SJSA1 (cell line): ENCODE data around the gene ZNF431. TPM values are rescaled to one million over a fixed set of nuclear protein-coding genes. Genes with fewer than 3 reads are reported as not detected.

Source experiments
- DNase-seq, 2 experiments: peaks; one replicate each; pipeline ENCODE4 v3.0.0-alpha.2; 2015 to 2020; ENCODE audit warnings: low spot score in 2 of 2, low read depth in 1 of 2
- H3K27ac ChIP-seq: fragments of 250-450 bp; sonication (Bioruptor Pico); 2 replicates; pipeline ENCODE4 v1.5.1; 2020; ENCODE audit warnings: mild to moderate bottlenecking, moderate library complexity
- H3K27me3 ChIP-seq: fragments of 250-450 bp; sonication (Bioruptor Pico); replicated peaks from 2 replicates; pipeline ENCODE4 v1.5.1; 2020; ENCODE audit warnings: mild to moderate bottlenecking, moderate library complexity
- H3K36me3 ChIP-seq: fragments of 250-450 bp; sonication (Bioruptor Pico); 2 replicates; pipeline ENCODE4 v1.5.1; 2020; ENCODE audit warnings: mild to moderate bottlenecking
- H3K4me1 ChIP-seq: fragments of 250-450 bp; sonication (Bioruptor Pico); replicated peaks from 2 replicates; pipeline ENCODE4 v1.6.1; 2021; ENCODE audit warnings: mild to moderate bottlenecking
- H3K4me3 ChIP-seq: fragments of 250-450 bp; sonication (Bioruptor Pico); 2 replicates; pipeline ENCODE4 v1.5.1; 2020; ENCODE audit warnings: mild to moderate bottlenecking
- H3K9me3 ChIP-seq: fragments of 250-450 bp; sonication (Bioruptor Pico); replicated peaks from 2 replicates; pipeline ENCODE4 v1.5.1; 2020; ENCODE audit warnings: mild to moderate bottlenecking
- total RNA-seq: library from RNA; depleted of rRNA; stranded (reverse); fragments of >200 nt; shearing (Covaris generic); gene quantifications from 2 replicates; pipeline ENCODE4 v1.2.3, GENCODE V29; 2014; rRNA removed

ZNF431 gene
- total RNA-seq = 3.7 and 7.4 TPM in 2 replicates

GRCh38 chr19:21141787-21142464 is at the start of gene ZNF431:
Gene ZNF431 (plus strand): TSS chr19:21142040. CDS start chr19:21142184, 144 bp downstream.
- H3K4me1 ChIP-seq = no peaks in the 10 kb centered on the region
- H3K9me3 ChIP-seq = 0 out of 2 replicates have a peak, but pooled peaks cover 2% of the 10 kb centered on the region
- peak within 1 kb of the TSS; percentile 73 for H3K27ac ChIP-seq
- peaks cover 42% of the 10 kb centered on the region for H3K36me3 ChIP-seq
- H3K27me3 ChIP-seq = no peaks in the 10 kb centered on the region
- peak within 1 kb of the TSS; percentile 62 for H3K4me3 ChIP-seq
- DNase-seq = peak; percentile 88 to 91

- Histone ChIP-seq H3K9me3 (no peaks in the 10 kb centered on the region), H3K27ac (no peak overlapping the region), H3K27me3 (no peaks in the 10 kb centered on the region), H3K36me3 (0 out of 2 replicates have a peak, but pooled peaks cover 6% of the 10 kb centered on the region), H3K4me3 (no peak overlapping the region), H3K4me1 (peaks cover 14% of the 10 kb centered on the region; the same call in 1 of the 2 replicates)
- peak in 1 of 2 experiments; percentile 16 for DNase-seq
These were observed 49.7 kb upstream of the ZNF431 start for GRCh38 chr19:21092109-21092508.

GRCh38 chr19:21094347-21095025 is 47.4 kb upstream of the ZNF431 start:
- Histone ChIP-seq H3K4me3 (no peak overlapping the region), H3K4me1 (peaks cover 14% of the 10 kb centered on the region; the same call in 1 of the 2 replicates), H3K36me3 (no peaks in the 10 kb centered on the region), H3K9me3 (no peaks in the 10 kb centered on the region), H3K27me3 (no peaks in the 10 kb centered on the region), H3K27ac (no peak overlapping the region)
- peak in 1 of 2 experiments; percentile 18 for DNase-seq

GRCh38 chr19:21098291-21098690 is 43.5 kb upstream of the ZNF431 start:
- no peak overlapping the region for H3K4me3 ChIP-seq
- no peaks in the 10 kb centered on the region for H3K9me3 ChIP-seq
- H3K36me3 ChIP-seq = no peaks in the 10 kb centered on the region; the same call in 1 of the 2 replicates
- no peak for DNase-seq
- no peak overlapping the region for H3K27ac ChIP-seq
- no peaks in the 10 kb centered on the region for H3K27me3 ChIP-seq
- H3K4me1 ChIP-seq = no peaks in the 10 kb centered on the region

GRCh38 chr19:21101521-21102242 is 40.2 kb upstream of the ZNF431 start:
- peaks cover 5% of the 10 kb centered on the region; the same call in 1 of the 2 replicates for H3K36me3 ChIP-seq
- no peaks in the 10 kb centered on the region for H3K9me3 ChIP-seq
- no peak overlapping the region for H3K4me3 ChIP-seq
- DNase-seq = no peak
- H3K27me3 ChIP-seq = no peaks in the 10 kb centered on the region
- no peaks in the 10 kb centered on the region for H3K4me1 ChIP-seq
- H3K27ac ChIP-seq = no peak overlapping the region

- 0 out of 2 replicates have a peak, but pooled peaks cover 4% of the 10 kb centered on the region for H3K9me3 ChIP-seq
- H3K27ac ChIP-seq = no peak overlapping the region
- H3K27me3 ChIP-seq = no peaks in the 10 kb centered on the region
- H3K4me1 ChIP-seq = no peaks in the 10 kb centered on the region
- peaks cover 8% of the 10 kb centered on the region for H3K36me3 ChIP-seq
- no peak overlapping the region for H3K4me3 ChIP-seq
- DNase-seq = no peak
These were observed 32.7 kb upstream of the ZNF431 start for GRCh38 chr19:21109116-21109515.

GRCh38 chr19:21110183-21110582 is 31.7 kb upstream of the ZNF431 start:
- Histone ChIP-seq H3K9me3 (0 out of 2 replicates have a peak, but pooled peaks cover 4% of the 10 kb centered on the region), H3K4me1 (no peaks in the 10 kb centered on the region), H3K27ac (no peak overlapping the region), H3K4me3 (no peak overlapping the region), H3K36me3 (peaks cover 8% of the 10 kb centered on the region), H3K27me3 (no peaks in the 10 kb centered on the region)
- no peak for DNase-seq

- no peaks in the 10 kb centered on the region for H3K4me1 ChIP-seq
- no peaks in the 10 kb centered on the region for H3K27me3 ChIP-seq
- H3K9me3 ChIP-seq = 0 out of 2 replicates have a peak, but pooled peaks cover 4% of the 10 kb centered on the region
- H3K4me3 ChIP-seq = no peak overlapping the region
- H3K27ac ChIP-seq = no peak overlapping the region
- no peak for DNase-seq
- H3K36me3 ChIP-seq = peaks cover 13% of the 10 kb centered on the region
These were observed 26.4 kb upstream of the ZNF431 start for GRCh38 chr19:21115430-21115829.

GRCh38 chr19:21117041-21117907 is 24.6 kb upstream of the ZNF431 start:
- DNase-seq = peak in 1 of 2 experiments; percentile 19

GRCh38 chr19:21126078-21126477 is 15.8 kb upstream of the ZNF431 start:
- Histone ChIP-seq H3K9me3 (no peaks in the 10 kb centered on the region), H3K4me1 (no peaks in the 10 kb centered on the region), H3K4me3 (no peak overlapping the region), H3K36me3 (no peaks in the 10 kb centered on the region), H3K27ac (no peak overlapping the region), H3K27me3 (no peaks in the 10 kb centered on the region)
- DNase-seq = no peak

More at GRCh38 chr19:21117041-21117907, 24.6 kb upstream of the ZNF431 start:
- H3K4me3 ChIP-seq = no peak overlapping the region
- 0 out of 2 replicates have a peak, but pooled peaks cover 4% of the 10 kb centered on the region for H3K9me3 ChIP-seq
- H3K4me1 ChIP-seq = no peaks in the 10 kb centered on the region
- H3K36me3 ChIP-seq = peaks cover 13% of the 10 kb centered on the region
- H3K27ac ChIP-seq = peak overlapping the region; percentile 39
- H3K27me3 ChIP-seq = no peaks in the 10 kb centered on the region

GRCh38 chr19:21127001-21127400 is 14.8 kb upstream of the ZNF431 start:
- Histone ChIP-seq H3K4me1 (no peaks in the 10 kb centered on the region), H3K36me3 (no peaks in the 10 kb centered on the region), H3K27ac (no peak overlapping the region), H3K4me3 (no peak overlapping the region), H3K27me3 (no peaks in the 10 kb centered on the region), H3K9me3 (0 out of 2 replicates have a peak, but pooled peaks cover 3% of the 10 kb centered on the region)
- no peak for DNase-seq

GRCh38 chr19:21127898-21128297 is 13.9 kb upstream of the ZNF431 start:
- no peaks in the 10 kb centered on the region for H3K36me3 ChIP-seq
- no peaks in the 10 kb centered on the region for H3K27me3 ChIP-seq
- H3K4me1 ChIP-seq = no peaks in the 10 kb centered on the region
- no peak overlapping the region for H3K27ac ChIP-seq
- 0 out of 2 replicates have a peak, but pooled peaks cover 3% of the 10 kb centered on the region for H3K9me3 ChIP-seq
- H3K4me3 ChIP-seq = no peak overlapping the region
- DNase-seq = no peak
